Measurements from ENCODE around the gene GATA5. TPM values are rescaled to one million over a fixed set of nuclear protein-coding genes. Genes with fewer than 3 reads are reported as not detected.

GATA5 gene
- total and polyA plus RNA-seq, 10 of the 15 experiments (the other 5 are each of a cell fraction or from before 2014, with no cell fraction given) = not detected

- SMC1A ChIA-PET (ENCODE audit: uncharacterized antibody, unreplicated experiment) = no interaction called here
- Histone ChIP-seq H4K20me1 (ENCODE audit: control insufficient read depth, insufficient read depth) (no peaks in the 10 kb centered on the region), H3K4me2 (ENCODE audit: control insufficient read depth, insufficient read depth) (no peak overlapping the region), H3K9ac (ENCODE audit: control insufficient read depth, insufficient read depth, low read length) (no peak overlapping the region), H3K27me3 (replicated peaks in 1 of 2; ENCODE audit: control insufficient read depth in 2 of 2, insufficient read depth in 2 of 2, low read length in 1 of 2) (peaks cover 0 to 2% of the 10 kb centered on the region in 2 experiments; a peak in 2 of 4 replicates), H3K79me2 (ENCODE audit: control insufficient read depth, insufficient read depth, low read length) (no peaks in the 10 kb centered on the region), H3K27ac (ENCODE audit: control insufficient read depth, insufficient read depth) (no peak overlapping the region), H2AFZ (ENCODE audit: control insufficient read depth, low read depth, low read length) (no peak overlapping the region), H3K36me3 (ENCODE audit: control insufficient read depth in 2 of 2, insufficient read depth in 2 of 2, low read length in 1 of 2) (no peaks in the 10 kb centered on the region), H3K9me3 (replicated peaks; ENCODE audit: control insufficient read depth, insufficient read depth, low read length) (no peaks in the 10 kb centered on the region), H3K4me3 (no peak overlapping the region), H3K4me1 (ENCODE audit: control insufficient read depth, insufficient read depth, low read length) (no peaks in the 10 kb centered on the region)
- WGBS (ENCODE audit: insufficient coverage, insufficient replicate concordance, low lambda C conversion rate, missing lambda C conversion rate) = 33% methylated on average over 10 of the region's 12 CpGs
- in situ Hi-C loops (cut with MboI) = no loop called here
- POLR2A ChIA-PET = no interaction called here
- ATAC-seq = no peak
- TF ChIP-seq EP300 (IDR thresholded peaks at IDR 0.05; ENCODE audit: borderline replicate concordance in 1 of 2, control insufficient read depth in 1 of 2, low read depth in 2 of 2, low read length in 2 of 2) (no peak), FOXK2 (IDR thresholded peaks at IDR 0.05) (no peak), ZNF217 (IDR thresholded peaks at IDR 0.05) (no peak), NFYA (IDR thresholded peaks at IDR 0.05; ENCODE audit: borderline replicate concordance, low read depth, low read length) (no peak), HCFC1 (IDR thresholded peaks at IDR 0.05; ENCODE audit: low read length) (no peak), IRF3 (IDR thresholded peaks at IDR 0.05) (no peak)
- no peak for FAIRE-seq
- CTCF ChIA-PET = no interaction called here
- intact Hi-C loops (cut with micrococcal nuclease; ENCODE audit: unreplicated experiment) = no loop called here
- RAD21 ChIA-PET (ENCODE audit: unreplicated experiment) = no interaction called here
- no TSS peak for BruUV-seq (replicated peaks)
- DNase-seq (ENCODE audit: low read depth, low spot score) = no peak
These were observed 29.3 kb downstream of the GATA5 start for GRCh38 chr20:62446481-62446880.
